HepG2 (cell line): ENCODE results near the gene THOC7.

Experiments
- CAMTA2 ChIP-seq: sonication (generic); formaldehyde crosslinking; IDR thresholded peaks from 2 replicates; pipeline ENCODE4 v1.4.0; 2020; ENCODE audit warnings: mild to moderate bottlenecking, missing genetic modification reagents, borderline replicate concordance
- ERF ChIP-seq: IDR thresholded peaks from 2 replicates; pipeline ENCODE4 v1.6.1; 2018; ENCODE audit warnings: missing biosample characterization, missing genetic modification reagents
- RAD21 ChIP-seq: fragments of 450-650 bp; formaldehyde crosslinking; IDR thresholded peaks from 2 replicates; pipeline ENCODE4 v1.5.0; 2020; ENCODE audit warnings: mild to moderate bottlenecking
- RARA ChIP-seq: IDR thresholded peaks from 2 replicates; pipeline ENCODE4 v1.6.1; 2016; ENCODE audit warnings: missing genetic modification reagents, missing compliant biosample characterization
- TCF7L2 ChIP-seq: IDR thresholded peaks from 2 replicates; pipeline ENCODE4 v1.6.1; 2011; ENCODE audit warnings: mild to moderate bottlenecking, low read depth, low read length, moderate library complexity
- TF ChIP-seq, protein P1 (sequence below): sonication (generic); formaldehyde crosslinking; IDR thresholded peaks from 2 replicates; pipeline ENCODE4 v1.5.0; 2020; ENCODE audit warnings: mild to moderate bottlenecking, missing genetic modification reagents, moderate library complexity

DNA sequence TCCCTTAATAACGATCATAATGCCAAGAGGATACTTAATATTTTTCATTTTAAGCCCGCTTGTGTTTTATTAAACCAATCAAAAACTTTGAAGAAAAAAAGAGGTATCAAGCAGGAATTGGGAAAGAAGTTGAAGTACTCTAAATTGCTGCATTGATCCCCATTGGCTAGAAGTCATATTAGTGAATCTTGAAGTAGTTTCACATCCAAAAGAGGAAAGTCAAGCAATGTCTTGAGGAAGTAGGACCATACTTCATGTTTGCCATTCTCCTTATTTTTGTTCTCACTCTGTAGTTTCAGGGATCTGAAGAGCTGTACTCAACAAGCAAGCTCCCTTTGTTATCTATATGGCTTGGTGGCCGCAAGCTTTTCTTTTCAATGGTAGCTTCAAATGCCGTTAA, 46.4 kb upstream of the THOC7 start:
- TF ChIP-seq ERF (CRISPR knock-in tag) (no peak), RARA (CRISPR knock-in tag) (no peak), CAMTA2 (CRISPR knock-in tag) (no peak), RAD21 (no peak), TCF7L2 (no peak)
- TF ChIP-seq, protein P1, sequence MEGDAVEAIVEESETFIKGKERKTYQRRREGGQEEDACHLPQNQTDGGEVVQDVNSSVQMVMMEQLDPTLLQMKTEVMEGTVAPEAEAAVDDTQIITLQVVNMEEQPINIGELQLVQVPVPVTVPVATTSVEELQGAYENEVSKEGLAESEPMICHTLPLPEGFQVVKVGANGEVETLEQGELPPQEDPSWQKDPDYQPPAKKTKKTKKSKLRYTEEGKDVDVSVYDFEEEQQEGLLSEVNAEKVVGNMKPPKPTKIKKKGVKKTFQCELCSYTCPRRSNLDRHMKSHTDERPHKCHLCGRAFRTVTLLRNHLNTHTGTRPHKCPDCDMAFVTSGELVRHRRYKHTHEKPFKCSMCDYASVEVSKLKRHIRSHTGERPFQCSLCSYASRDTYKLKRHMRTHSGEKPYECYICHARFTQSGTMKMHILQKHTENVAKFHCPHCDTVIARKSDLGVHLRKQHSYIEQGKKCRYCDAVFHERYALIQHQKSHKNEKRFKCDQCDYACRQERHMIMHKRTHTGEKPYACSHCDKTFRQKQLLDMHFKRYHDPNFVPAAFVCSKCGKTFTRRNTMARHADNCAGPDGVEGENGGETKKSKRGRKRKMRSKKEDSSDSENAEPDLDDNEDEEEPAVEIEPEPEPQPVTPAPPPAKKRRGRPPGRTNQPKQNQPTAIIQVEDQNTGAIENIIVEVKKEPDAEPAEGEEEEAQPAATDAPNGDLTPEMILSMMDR (CRISPR knock-in tag) = no peak
